Mucosa of rectum (tissue), 2 donors: Measurements from ENCODE around the gene SCGB1D1.
"Not testable (repeated sequence)": the region's sequence is repeated elsewhere in the genome, so short reads cannot be mapped to it uniquely, and the experiment has no call there.

Experiments used
- H3K27ac ChIP-seq, 2 donors: one replicate each; pipeline ENCODE4 v1.7.0; 2013; ENCODE audit warnings: inconsistent platforms in 2 of 2, low read depth in 2 of 2, low read length in 2 of 2
- H3K27me3 ChIP-seq, 2 donors: one replicate each; pipeline ENCODE4 v1.7.0; 2013; ENCODE audit warnings: low read length in 2 of 2; ENCODE audit not compliant: control insufficient read depth in 2 of 2, insufficient read depth in 2 of 2
- H3K36me3 ChIP-seq, 2 donors: one replicate each; pipeline ENCODE4 v1.7.0; 2013; ENCODE audit warnings: low read length in 2 of 2; ENCODE audit not compliant: control insufficient read depth in 2 of 2, insufficient read depth in 2 of 2
- H3K4me1 ChIP-seq, 2 donors: one replicate each; pipeline ENCODE4 v1.7.0; 2013; ENCODE audit warnings: low read length in 2 of 2, mild to moderate bottlenecking in 1 of 2; ENCODE audit not compliant: control insufficient read depth in 2 of 2, insufficient read depth in 2 of 2
- H3K4me3 ChIP-seq, 2 donors: one replicate each; pipeline ENCODE4 v1.7.0; 2013; ENCODE audit warnings: low read length in 2 of 2
- H3K9ac ChIP-seq, 2 donors: one replicate each; pipeline ENCODE4 v1.7.0; 2013; ENCODE audit warnings: low read length in 2 of 2, low read depth in 1 of 2, mild to moderate bottlenecking in 1 of 2
- H3K9me3 ChIP-seq, 2 donors: one replicate each; pipeline ENCODE4 v1.7.0; 2013; ENCODE audit warnings: low read length in 2 of 2; ENCODE audit not compliant: control insufficient read depth in 2 of 2
- donor health status: healthy.
- donor health status: Normal muscosa, but diverticular disease.

SCGB1D1 gene

GRCh38 chr11:62193952-62194351 is 3.9 kb downstream of the SCGB1D1 start:
- no peaks in the 10 kb centered on the region for H3K9me3 ChIP-seq
- no peak overlapping the region for H3K27ac ChIP-seq
- H3K9ac ChIP-seq = no peak overlapping the region
- H3K27me3 ChIP-seq = peaks cover 20 to 26% of the 10 kb centered on the region in 2 donors
- no peak overlapping the region for H3K4me3 ChIP-seq
- H3K36me3 ChIP-seq = no peaks in the 10 kb centered on the region
- H3K4me1 ChIP-seq = no peaks in the 10 kb centered on the region

- not testable (repeated sequence) for H3K9me3 ChIP-seq, H3K36me3 ChIP-seq, H3K9ac ChIP-seq, H3K4me3 ChIP-seq, H3K27ac ChIP-seq, H3K4me1 ChIP-seq
- peaks cover 15 to 26% of the 10 kb centered on the region in 2 donors for H3K27me3 ChIP-seq
Observed at GRCh38 chr11:62195010-62195409, 5.0 kb downstream of the SCGB1D1 start.

GRCh38 chr11:62195945-62196344 is 5.9 kb downstream of the SCGB1D1 start:
- Histone ChIP-seq H3K9me3 (no peaks in the 10 kb centered on the region), H3K4me3 (no peak overlapping the region), H3K27me3 (peaks cover 14 to 26% of the 10 kb centered on the region in 2 donors), H3K27ac (no peak overlapping the region), H3K36me3 (no peaks in the 10 kb centered on the region), H3K9ac (no peak overlapping the region), H3K4me1 (no peaks in the 10 kb centered on the region)

- H3K9me3 ChIP-seq, H3K36me3 ChIP-seq, H3K4me1 ChIP-seq, H3K9ac ChIP-seq, H3K4me3 ChIP-seq, H3K27ac ChIP-seq: not testable (repeated sequence)
- H3K27me3 ChIP-seq = peaks cover 11 to 27% of the 10 kb centered on the region in 2 donors
Observed at GRCh38 chr11:62197400-62197799, 7.4 kb downstream of the SCGB1D1 start.

GRCh38 chr11:62201376-62201775 is 11.4 kb downstream of the SCGB1D1 start:
- no peaks in the 10 kb centered on the region for H3K36me3 ChIP-seq
- no peak overlapping the region for H3K9ac ChIP-seq
- H3K27ac ChIP-seq = no peak overlapping the region
- H3K27me3 ChIP-seq = peaks cover 3 to 5% of the 10 kb centered on the region in 2 donors
- H3K4me1 ChIP-seq = no peaks in the 10 kb centered on the region
- no peaks in the 10 kb centered on the region for H3K9me3 ChIP-seq
- no peak overlapping the region for H3K4me3 ChIP-seq

- Histone ChIP-seq H3K4me3 (no peak overlapping the region), H3K36me3 (no peaks in the 10 kb centered on the region), H3K27me3 (peaks cover 3 to 5% of the 10 kb centered on the region in 2 donors), H3K9me3 (no peaks in the 10 kb centered on the region), H3K9ac (no peak overlapping the region), H3K4me1 (no peaks in the 10 kb centered on the region), H3K27ac (no peak overlapping the region)
Observed at GRCh38 chr11:62202910-62203309, 12.9 kb downstream of the SCGB1D1 start.

- Histone ChIP-seq H3K27me3 (peaks cover 5 to 8% of the 10 kb centered on the region in 2 donors), H3K9ac (no peak overlapping the region), H3K4me3 (no peak overlapping the region), H3K4me1 (peaks cover 3 to 7% of the 10 kb centered on the region in 2 donors), H3K9me3 (no peaks in the 10 kb centered on the region), H3K27ac (no peak overlapping the region), H3K36me3 (no peaks in the 10 kb centered on the region)
Observed at GRCh38 chr11:62204430-62204829, 14.4 kb downstream of the SCGB1D1 start.

- no peaks in the 10 kb centered on the region for H3K9me3 ChIP-seq
- H3K9ac ChIP-seq = no peak overlapping the region
- no peaks in the 10 kb centered on the region for H3K36me3 ChIP-seq
- peaks cover 3 to 7% of the 10 kb centered on the region in 2 donors for H3K4me1 ChIP-seq
- H3K27me3 ChIP-seq = peaks cover 5 to 8% of the 10 kb centered on the region in 2 donors
- no peak overlapping the region for H3K4me3 ChIP-seq
- no peak overlapping the region for H3K27ac ChIP-seq
Observed at GRCh38 chr11:62205441-62205840, 15.4 kb downstream of the SCGB1D1 start.

GRCh38 chr11:62206276-62207066 is 16.5 kb downstream of the SCGB1D1 start:
- not testable (repeated sequence) for H3K36me3 ChIP-seq, H3K4me1 ChIP-seq, H3K9me3 ChIP-seq, H3K4me3 ChIP-seq, H3K9ac ChIP-seq, H3K27me3 ChIP-seq, H3K27ac ChIP-seq

- no peaks in the 10 kb centered on the region for H3K36me3 ChIP-seq
Observed at GRCh38 chr11:62208785-62209144, 18.7 kb downstream of the SCGB1D1 start.

More at GRCh38 chr11:62208785-62209144, 18.7 kb downstream of the SCGB1D1 start:
- Histone ChIP-seq H3K27me3 (peaks cover 0 to 5% of the 10 kb centered on the region in 2 donors), H3K9ac (peak overlapping the region in 1 of 2 donors; percentile 1), H3K4me3 (no peak overlapping the region), H3K9me3 (no peaks in the 10 kb centered on the region), H3K27ac (no peak overlapping the region), H3K4me1 (peaks cover 3 to 7% of the 10 kb centered on the region in 2 donors)
